ENCODE data around the gene VWF.

The VWF gene

DNA sequence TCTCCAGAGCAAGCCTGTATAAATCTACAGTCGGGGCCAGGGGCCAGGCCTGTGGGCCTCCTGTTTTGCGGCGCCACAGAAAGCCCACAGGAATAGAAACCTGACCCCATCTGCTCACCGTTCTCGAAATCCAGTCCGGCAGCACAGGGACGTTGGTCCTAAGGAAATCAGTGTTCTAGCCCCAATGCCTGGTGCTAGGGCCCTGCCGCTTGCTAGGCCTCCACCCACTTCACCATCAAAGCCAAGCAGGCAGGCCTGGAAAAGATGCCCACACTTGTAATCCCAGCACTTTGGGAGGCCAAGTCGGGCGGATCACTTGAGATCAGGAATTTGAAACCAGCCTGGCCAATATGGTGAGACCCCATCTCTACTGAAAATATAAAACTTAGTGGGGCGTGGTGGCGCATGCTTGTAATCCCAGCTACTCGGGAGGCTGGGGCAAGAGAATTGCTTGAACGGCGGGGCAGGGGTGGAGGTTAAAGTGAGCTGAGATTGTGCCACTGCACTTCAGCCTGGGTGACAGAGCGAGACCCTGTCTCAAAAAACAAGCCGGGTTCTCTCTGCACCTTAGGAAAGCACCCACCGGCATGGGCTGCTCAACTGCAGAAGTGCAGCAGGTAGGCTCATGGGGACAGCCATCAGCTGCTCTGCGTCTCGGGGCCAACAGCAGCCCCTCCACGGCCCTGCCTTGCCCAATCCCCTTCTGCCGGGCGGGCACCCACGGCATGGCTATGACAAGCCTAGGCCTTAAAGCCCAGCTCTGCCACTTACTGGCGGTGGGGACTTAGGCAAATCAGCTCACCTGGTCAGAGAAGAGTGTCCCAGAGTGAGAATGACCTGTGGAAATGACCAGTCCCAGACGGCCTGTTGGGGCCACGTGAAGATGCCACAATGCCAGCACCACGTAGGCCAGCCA, 47.4 kb downstream of the VWF start:
- DNase-seq = no peak

DNA sequence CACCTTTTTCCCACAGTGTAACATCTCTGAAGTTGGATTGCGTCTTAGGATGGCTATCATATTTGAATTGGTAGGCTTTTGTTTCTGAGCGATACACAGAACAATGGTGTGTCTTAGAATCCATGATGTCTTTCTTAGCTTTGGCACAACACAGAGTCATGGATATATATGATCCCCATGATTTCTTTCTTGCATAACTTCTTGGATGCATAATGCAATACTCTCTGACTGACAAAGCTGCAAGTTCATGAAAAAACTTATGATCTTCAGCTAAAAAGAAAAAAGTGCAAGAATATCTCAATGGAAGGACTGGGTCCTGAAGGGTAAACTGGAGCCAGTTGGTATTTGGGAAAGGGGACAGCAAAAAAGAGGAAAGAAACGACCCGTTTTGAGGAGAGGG, 48.1 kb downstream of the VWF start:
- no peak for DNase-seq

DNA sequence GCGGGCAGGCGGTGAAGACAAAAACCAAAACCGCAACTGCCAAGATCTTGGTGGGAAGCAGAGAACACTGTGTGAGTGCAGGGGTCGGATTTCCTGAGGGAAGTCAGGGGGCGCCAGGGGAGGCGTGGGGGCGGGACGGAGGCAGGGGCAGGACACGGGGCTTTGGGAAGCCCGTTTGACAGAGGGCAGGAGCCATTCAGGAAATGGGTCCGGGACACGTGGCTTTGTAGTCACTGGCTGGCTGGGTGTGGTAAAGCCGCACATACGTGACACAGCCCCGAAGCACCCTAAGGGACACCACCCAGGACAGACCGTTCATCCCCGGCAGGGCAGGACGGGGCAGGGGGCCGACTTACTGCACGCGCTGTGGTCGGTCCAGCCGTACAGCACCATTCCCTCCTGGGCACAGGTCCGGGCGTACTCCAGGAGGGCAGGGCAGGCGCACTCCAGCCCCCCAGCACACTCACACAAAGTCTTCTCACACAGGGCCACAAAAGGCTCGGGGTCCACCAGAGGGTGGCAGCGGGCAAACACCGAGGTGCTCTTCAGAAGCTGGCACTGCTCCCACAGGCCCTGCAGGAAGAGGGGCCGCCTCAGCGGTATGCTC, 49.4 kb downstream of the VWF start:
- DNase-seq = no peak

DNA sequence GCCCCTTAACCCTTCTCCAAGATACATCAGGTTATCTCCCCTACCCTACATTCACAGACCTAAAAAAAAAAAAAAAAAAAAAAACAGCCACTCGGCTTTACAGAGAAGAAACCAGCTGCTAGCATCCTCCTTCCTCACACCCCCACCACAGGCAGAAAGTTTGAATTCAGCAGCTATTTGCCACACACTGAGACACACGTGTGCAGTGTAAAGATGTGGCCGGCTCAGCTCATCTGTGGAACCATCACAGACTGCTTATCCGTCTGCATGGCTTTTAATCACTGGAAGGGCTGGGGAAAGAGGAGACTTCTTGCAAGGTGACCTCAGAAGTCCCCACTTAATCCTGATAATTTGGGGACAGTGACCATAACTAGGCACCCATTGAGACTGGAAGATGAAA, 50.0 kb downstream of the VWF start:
- no peak for DNase-seq

DNA sequence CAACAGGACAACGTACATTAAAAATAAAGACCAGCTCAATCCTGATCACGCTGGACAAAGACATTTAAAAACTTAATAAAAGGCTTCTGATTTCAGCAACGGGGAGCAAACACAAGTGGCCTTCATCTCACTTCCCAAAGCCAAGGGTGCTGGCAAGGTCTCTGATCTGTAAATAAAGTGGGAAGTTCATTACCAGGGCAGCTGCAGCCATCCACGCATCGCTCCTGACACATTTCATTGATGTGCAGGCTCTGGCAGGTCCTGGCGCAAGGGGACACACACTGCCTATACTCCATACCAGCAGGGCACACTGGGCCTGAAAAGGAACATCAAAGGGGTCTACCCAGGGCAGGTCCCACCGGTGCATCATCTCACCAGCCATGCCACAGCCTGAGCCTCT, 51.0 kb downstream of the VWF start:
- DNase-seq = no peak

DNA sequence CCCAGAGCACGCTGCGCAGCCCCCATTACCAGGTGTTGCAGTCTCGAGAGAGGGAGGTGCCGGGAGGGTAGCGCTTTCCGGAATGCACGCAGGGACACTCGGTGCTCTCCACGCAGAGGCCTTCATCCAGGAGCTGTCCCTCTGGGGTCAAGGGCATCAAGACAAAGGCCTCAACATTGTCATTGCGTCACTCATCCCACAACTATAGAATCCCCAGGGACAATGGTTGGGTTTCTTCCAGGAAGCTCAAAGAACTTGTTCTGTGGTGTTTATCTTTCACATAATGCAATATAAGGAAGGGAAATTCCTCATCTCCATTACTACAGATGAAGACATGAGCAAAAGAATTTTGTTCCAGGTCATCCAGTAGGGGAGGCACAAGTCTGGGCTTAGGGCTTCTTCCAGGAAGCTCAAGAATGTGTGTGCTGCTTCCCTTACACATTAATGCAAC, 52.1 kb downstream of the VWF start:
- DNase-seq = no peak

DNA sequence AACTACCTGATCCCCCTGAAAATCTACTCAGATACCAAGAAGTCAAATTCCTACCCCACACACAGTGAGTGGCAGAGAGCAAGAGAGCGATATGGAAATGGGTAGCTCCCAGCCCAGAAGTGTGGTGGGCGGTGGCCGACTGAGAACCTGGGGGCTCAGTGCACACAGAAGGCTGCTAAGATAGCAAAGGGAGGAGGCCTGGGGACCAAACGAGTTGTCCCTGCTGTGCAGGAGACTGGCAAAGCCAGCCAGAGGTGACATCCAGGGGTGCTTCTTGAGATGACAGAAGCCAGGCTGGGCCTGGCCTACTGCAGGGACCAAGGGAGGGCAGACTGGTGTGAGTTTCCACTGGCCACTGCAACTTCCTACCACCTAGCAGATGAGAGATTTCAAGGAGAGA, 52.9 kb downstream of the VWF start:
- no peak for DNase-seq

DNA sequence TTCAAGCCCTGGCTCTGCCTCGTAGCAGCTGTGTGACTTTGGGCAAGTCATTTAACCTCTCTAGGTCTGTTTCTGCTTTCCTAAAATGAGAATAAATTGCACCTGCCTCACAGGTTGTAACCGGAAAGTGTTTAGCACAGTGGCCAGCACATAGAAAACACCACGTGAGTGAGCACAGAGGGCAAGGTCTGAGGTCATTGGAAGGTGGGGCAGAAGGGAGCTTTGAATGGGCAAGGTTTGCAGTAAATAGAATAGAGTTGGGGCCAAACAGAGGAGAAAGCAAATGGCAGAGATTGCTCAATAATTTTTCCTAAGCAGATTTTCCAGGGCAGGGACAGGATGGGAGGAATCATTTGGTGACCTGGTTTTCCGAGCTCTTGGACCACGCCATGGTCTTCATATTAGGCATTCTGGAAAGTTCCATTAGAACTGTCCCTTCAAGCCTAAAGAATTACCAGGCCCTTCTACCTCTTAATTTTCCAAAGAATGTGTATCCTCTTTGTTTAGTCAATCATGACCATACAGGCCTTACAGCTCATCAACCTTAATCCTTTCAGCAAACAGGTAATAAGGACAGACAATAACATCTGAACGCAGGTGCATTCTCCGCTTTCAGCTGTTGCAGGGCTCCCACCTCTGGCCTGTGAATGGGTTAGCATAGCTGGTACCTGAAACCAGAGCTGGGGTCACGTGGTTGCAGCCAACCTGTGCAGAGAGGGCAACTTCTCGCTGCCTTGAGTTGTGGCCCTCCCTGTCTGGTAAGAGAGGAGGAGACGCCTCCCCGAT, 53.8 kb downstream of the VWF start:
- DNase-seq = no peak

DNA sequence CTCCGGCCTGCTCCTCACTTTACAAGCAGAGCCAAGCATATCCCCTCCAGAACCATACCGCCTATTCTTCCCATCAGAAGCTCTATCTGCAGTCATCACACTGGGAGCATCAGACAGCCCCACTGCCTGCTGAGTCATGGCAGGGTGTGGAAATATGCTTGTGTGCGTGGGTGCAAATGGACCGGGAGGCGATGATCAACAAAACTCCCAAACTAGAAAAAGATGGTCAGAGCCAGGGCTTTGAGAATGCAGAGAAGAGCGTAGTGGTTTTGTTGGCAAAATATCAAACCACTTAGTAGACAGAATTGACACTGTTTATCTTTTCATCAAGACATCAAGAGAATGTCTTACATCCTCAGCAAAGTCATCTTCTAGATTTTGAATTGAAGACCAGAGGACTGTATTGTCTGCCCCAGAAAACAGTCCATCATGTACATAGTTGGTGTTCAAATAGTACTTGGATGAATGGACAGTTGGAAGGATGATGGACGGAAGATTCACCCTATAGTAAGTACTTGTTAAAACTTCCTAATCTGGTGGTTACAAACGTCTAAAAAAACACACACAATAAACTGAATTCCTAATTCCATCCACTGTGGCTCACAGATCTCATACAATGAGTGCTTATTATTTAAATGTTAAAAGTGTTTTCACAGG, 54.9 kb downstream of the VWF start:
- DNase-seq = no peak

DNA sequence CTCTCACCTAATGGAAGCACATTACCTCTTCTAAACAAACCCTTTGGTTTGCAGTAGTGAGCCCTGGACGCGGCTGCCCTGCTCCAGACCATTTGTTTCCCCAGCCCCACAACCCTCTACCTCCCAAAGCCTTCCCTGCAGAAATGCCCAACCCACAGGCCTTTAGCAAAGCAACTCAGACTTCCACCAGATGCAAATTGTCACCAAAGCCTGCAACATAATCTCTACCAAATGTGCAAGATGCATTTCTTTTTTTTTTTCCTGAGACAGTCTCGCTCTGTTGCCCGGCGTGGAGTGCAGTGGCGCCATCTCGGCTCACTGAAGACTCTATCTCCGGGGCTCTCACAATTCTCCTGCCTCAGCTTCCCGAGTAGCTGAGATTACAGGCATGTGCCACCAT, 56.2 kb downstream of the VWF start:
- DNase-seq = no peak

DNA sequence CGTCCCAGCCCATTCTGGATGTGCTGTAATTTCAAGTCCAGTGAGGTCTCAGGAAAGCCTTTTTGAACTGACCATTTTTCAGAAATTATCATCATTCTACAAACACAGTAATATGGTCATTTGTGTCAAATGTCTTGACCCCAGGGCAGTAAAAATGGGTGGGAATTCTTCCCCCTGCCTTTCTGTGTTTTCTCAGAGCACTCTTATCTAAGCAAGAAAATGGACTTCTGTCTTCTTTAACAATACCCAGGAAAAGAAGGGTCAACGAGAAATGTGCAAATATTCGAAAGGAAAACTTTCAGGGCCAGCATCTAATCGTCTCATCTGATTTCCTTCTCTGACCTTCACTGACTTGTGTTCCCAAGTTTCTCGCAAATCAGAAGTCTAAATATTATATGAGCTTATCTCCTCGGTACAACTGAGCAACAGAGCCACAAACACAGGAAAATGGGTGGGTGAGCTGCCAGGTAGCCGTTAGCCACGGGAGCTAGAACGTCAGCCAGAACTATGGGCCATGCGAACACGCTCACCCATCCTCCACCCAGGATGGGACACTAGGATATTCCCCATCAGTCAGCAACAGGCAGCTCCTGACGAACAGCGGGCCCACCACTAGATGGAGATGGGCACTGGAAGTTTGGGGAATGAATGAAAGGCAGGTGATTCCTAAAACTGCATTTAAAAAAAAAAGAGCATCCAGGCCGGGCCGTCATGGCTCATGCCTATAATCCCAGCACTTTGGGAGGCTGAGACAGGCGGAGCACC, 57.1 kb downstream of the VWF start:
- DNase-seq = no peak

DNA sequence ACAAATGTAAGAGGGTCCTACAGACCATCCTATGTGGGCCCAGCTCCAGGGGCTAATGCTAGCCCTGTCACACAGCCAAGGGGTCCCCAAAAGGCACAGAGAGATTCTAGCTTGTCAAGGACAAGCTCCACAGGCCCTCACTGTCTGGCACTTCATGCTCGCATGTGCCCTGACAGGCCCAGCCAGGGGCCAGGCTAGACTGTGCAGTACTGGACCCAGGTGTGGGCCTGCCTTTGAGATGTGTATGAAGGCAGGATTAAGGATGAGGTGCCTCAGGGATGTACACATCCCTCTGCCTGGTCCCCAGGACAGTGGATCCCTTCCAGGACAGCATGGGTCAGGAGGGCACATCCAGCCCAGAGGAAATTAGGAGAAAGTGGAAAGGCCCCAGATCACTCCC, 57.8 kb downstream of the VWF start:
- no peak for DNase-seq

DNA sequence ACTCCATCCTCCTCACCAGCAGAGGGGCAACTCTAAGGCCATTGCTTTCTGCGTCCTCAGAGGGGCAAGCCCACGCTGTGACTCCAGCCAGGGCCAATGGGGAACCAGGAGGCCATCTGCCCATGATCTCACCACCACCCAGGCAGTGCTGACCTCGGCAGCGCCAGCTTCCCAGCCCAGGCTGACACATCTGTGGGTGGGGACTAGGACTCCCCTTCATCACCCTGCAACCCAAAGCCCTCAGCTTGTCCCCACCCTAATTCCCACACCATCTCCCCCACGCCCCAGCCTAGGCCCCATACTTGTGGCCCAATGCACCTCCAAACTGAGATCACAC, 58.6 kb downstream of the VWF start:
- DNase-seq = no peak

DNA sequence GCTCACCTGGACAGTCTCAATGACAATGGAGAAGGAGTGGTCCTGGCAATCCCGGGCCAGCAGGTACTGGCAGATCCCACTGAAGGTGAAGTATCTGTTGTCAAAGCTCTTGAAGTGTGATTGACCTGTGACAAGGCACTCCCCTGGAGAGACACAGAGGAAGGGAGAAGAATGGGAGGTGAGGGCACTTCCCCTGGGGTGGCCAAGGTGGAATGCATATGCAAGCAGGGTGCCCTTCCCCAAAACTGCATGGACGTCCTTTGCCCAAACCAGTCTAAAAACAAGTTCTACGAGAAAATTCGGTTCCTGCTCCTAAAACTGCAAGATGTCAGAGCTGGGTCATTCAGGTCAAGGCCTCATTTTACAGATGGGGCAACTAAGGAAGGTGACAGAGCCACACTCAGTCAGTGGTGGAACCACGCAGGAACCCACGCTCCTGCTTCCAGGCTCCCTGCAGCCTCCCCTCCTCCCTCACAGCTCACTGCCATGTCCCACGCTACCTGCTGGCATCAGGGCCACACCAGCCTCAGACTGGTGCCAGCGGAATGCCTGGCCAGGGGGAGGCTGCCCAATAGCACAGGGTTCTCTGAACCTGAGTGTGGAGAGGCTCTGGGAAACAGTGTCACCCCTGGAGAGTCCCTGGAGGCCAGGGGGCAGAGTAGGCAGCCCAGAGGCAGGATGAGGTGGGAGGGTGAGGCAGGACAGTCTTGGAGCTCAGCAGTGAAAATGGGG, 59.2 kb downstream of the VWF start:
- DNase-seq = no peak

DNA sequence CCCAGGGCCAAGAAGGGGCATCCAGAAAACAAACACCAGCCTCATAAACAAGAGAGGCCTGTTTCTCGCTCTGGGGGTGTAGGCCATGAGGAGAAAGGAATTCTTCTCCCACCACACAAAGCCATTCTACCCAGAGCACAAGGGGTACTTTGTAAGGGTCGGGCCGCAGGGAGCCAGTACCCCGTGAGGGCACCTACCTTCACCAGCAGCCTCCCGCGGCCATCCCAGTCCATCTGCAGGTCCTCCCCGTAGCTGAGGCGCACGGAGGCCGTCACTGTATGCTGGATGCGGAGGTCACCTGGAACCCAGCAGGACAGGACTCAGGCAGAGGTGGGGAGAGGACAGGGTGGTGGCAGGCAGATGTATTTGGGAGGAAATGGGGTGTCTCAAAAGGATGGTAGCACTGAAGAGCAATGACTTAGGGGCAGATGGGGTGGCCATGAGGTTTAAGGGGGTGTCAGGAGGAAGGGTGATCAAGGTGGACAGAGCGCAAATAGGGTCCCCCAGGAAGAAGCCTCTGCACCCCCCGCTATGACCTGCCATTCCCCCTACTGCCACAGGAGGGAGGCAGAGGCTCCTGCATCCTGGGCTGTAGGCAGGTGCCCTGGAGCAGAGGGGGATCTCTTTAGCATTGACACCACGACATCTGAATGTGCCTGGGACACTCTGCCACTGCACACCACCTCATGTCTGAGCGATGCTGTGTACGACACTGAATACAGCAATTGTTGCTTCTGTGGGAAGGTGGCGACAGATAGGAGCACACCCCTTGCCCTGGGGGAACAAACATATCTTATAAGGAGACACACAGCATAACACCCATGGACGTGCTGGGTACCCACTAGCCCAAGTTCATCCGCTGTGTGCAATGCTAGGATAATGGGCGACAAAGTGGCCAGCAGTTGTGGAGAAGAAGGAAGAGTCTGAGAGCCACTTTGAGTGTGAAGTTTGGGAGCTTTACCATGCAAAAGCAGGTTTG, 61.4 kb downstream of the VWF start:
- DNase-seq = peak; percentile 23

DNA sequence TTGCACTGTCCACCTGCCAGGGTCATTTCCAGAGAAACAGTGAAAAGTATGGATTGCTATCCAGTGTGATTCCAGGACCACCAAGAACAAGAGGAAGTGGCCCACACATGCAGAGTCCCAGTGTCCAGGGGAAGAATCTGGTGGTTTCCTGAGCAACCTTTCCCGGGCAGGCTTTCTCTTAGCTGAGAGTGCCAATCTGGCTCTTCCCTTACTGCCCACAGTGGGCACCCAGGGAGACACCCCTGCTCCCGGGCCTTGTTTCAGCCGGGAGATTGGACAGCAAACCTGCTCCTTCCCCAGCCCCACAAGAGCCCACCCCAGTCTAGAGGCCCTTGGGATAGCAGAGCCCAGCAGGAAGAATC, 62.1 kb downstream of the VWF start:
- no peak for DNase-seq

DNA sequence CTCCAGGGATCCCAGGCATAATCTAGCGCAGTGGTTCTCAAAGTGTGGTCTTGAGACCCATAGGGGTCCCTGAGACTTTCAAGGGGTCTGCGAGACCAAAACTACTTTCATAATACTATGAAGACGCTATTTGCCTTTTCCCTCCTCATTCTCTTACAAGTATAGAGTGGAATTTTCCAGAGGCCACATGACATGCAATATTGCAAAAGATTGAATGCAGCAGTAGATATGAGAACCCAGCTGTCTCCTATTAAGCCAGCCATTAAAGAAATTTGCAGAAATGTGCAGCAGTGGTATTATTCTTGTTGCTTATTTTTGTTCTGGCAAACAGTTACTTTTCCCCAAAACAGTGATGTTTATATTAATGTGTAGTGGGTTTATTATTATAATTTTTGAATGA, 62.8 kb downstream of the VWF start:
- DNase-seq = no peak

DNA sequence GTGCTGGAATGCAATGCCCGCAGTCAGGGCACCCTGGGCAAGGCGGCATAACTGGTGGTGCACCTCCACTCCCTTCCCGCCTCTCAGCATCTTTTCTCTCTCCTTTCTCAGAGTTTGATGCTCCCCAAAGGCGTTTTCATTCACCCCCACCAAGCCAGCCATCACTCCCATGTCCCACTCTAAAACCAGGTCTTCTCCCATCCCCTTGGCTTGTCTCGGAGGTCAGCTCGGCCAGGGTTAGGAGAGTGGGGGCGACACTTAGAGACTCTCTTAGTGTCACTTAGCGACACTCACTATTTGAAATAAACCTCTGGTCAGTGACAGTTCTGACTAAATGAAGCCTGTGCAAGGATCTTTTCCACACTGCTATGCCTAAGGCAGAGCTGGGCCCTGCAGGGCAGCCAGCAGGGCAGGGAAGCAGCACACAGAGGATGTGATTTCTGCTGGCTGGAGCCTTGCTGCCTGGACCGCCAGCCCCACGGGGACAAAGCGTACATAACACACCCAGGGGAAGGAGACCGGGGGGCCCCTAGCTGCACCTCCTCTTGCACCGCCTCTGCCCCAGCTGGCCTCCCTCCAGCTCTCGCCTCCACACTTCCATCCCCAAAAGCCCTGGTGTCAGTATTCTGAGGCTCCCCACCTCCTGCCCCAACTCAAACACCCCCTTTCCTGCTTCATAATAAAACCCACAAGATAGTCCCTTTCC, 64.5 kb downstream of the VWF start:
- no peak for DNase-seq

DNA sequence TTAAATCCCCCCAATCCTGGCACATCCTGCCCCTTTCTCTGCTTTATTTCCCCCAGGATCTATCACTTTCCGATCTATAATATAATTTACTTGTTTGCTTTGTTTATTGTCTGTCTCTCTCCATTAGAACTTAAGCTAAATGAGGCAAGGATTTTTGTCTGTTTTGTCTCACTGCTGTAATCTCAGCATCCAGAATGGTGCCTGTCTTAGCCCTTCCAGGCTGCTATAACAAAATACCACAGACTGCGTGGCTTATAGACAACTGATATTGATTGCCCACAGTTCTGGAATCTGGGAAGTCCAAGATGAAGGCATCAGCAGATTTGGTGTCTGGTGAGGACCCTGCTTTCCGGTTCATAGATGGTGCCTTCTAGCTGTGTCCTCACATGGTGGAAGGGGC, 65.2 kb downstream of the VWF start:
- DNase-seq = no peak

All from effector CD4-positive, alpha-beta T cell (primary cell).